ENCODE measurements around the gene SPATA24. TPM values are rescaled to one million over a fixed set of nuclear protein-coding genes. Genes with fewer than 3 reads are reported as not detected.

The SPATA24 gene
- polyA plus RNA-seq, 1 donor from 2014 or later = 6.7 TPM

DNA sequence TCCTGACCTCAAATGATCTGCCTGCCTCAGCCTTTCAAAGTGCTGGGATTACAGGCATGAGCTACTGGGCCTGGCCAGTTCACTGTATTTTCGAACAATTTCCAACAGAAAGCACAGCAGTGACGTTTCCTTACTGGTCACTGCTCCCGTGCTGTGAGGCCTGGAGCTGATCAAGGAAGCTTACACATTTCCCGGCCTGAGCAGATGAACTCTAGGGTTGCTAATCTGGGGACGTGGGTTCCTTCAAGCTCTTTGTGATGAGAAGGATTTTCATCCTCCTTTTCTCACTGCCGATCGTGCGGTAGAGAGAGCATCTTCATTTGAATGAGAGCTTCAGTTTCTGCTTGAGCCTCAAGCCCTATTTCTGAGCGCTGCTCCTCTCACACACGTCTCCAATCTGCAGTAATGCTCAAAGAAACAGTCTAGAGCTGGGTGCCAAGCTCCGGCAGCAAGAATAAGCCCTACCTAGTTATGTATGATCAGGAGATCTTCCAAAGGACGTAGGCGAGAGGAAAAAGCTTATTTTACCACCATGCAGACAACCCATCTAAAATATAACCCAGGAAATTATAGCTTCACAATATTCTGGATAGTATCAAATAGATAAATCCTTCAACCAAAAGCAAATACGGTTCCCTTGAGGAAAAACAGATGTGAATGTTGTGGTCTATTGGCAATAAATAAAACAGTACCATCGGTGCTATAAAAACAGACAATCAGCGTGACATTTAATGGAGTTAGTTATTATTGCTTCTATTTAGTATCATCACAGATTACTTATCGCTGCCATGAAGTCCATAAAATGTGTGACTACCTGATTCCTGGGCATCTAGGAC lies 7.3 kb upstream of the SPATA24 start:
- Histone ChIP-seq H3K4me3 (ENCODE audit: low read length) (no peak overlapping the region), H3K79me2 (replicated peaks; ENCODE audit: insufficient read depth, low read length) (no peaks in the 10 kb centered on the region), H3K9ac (ENCODE audit: low read length) (no peak overlapping the region), H3K9me2 (ENCODE audit: insufficient read depth, low read length) (no peaks in the 10 kb centered on the region), H3K4me2 (ENCODE audit: low read length) (no peak overlapping the region), H3K36me3 (ENCODE audit: insufficient read depth, low read length) (no peaks in the 10 kb centered on the region), H4K20me1 (ENCODE audit: insufficient read depth) (no peaks in the 10 kb centered on the region), H3K9me3 (ENCODE audit: low read length) (no peaks in the 10 kb centered on the region), H3F3A (ENCODE audit: insufficient read depth, low read length, poor library complexity, severe bottlenecking) (no peaks in the 10 kb centered on the region), H3K27me3 (ENCODE audit: insufficient read depth, low read depth, low read length) (no peaks in the 10 kb centered on the region), H3K27ac (ENCODE audit: low read length) (no peak overlapping the region), H2AFZ (ENCODE audit: low read depth, low read length) (no peak overlapping the region)
- TF ChIP-seq MXI1 (conservative IDR thresholded peaks at IDR 0.05; ENCODE audit: poor library complexity, severe bottlenecking) (no peak), REST (IDR thresholded peaks at IDR 0.05; ENCODE audit: borderline replicate concordance) (no peak), EZH2 (IDR thresholded peaks at IDR 0.05; ENCODE audit: borderline replicate concordance, insufficient read depth, low read length, poor library complexity, severe bottlenecking) (no peak), POLR2AphosphoS5 (IDR thresholded peaks at IDR 0.05) (no peak)
- TF ChIP-seq, protein P1, sequence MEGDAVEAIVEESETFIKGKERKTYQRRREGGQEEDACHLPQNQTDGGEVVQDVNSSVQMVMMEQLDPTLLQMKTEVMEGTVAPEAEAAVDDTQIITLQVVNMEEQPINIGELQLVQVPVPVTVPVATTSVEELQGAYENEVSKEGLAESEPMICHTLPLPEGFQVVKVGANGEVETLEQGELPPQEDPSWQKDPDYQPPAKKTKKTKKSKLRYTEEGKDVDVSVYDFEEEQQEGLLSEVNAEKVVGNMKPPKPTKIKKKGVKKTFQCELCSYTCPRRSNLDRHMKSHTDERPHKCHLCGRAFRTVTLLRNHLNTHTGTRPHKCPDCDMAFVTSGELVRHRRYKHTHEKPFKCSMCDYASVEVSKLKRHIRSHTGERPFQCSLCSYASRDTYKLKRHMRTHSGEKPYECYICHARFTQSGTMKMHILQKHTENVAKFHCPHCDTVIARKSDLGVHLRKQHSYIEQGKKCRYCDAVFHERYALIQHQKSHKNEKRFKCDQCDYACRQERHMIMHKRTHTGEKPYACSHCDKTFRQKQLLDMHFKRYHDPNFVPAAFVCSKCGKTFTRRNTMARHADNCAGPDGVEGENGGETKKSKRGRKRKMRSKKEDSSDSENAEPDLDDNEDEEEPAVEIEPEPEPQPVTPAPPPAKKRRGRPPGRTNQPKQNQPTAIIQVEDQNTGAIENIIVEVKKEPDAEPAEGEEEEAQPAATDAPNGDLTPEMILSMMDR (IDR thresholded peaks at IDR 0.05; ENCODE audit: poor library complexity, severe bottlenecking) = no peak

- no peaks in the 10 kb centered on the region for H3K27me3 ChIP-seq (ENCODE audit: insufficient read depth, low read depth, low read length)
- H3K9me2 ChIP-seq (ENCODE audit: insufficient read depth, low read length) = no peaks in the 10 kb centered on the region
- no peaks in the 10 kb centered on the region for H3K9me3 ChIP-seq (ENCODE audit: low read length)
- no peak overlapping the region for H3K4me3 ChIP-seq (ENCODE audit: low read length)
- TF ChIP-seq, protein P1 (IDR thresholded peaks at IDR 0.05; ENCODE audit: poor library complexity, severe bottlenecking) = no peak
- TF ChIP-seq REST (IDR thresholded peaks at IDR 0.05; ENCODE audit: borderline replicate concordance) = no peak
- no peak for TF ChIP-seq EP300 (conservative IDR thresholded peaks at IDR 0.05; ENCODE audit: poor library complexity, severe bottlenecking)
- no peak for TF ChIP-seq EZH2 (IDR thresholded peaks at IDR 0.05; ENCODE audit: borderline replicate concordance, insufficient read depth, low read length, poor library complexity, severe bottlenecking)
- no peak for TF ChIP-seq TAF1 (IDR thresholded peaks at IDR 0.05; ENCODE audit: low read depth)
- TF ChIP-seq MXI1 (conservative IDR thresholded peaks at IDR 0.05; ENCODE audit: poor library complexity, severe bottlenecking) = no peak
- TF ChIP-seq RAD21 (conservative IDR thresholded peaks at IDR 0.05) = no peak
- no peak for TF ChIP-seq POLR2AphosphoS5 (IDR thresholded peaks at IDR 0.05)
- no peak for TF ChIP-seq SMC3 (conservative IDR thresholded peaks at IDR 0.05; ENCODE audit: poor library complexity)
- H3K27ac ChIP-seq (ENCODE audit: low read length) = no peak overlapping the region
- H3K79me2 ChIP-seq (replicated peaks; ENCODE audit: insufficient read depth, low read length) = no peaks in the 10 kb centered on the region
- no peaks in the 10 kb centered on the region for H3K36me3 ChIP-seq (ENCODE audit: insufficient read depth, low read length)
- no peaks in the 10 kb centered on the region for H4K20me1 ChIP-seq (ENCODE audit: insufficient read depth)
- no peaks in the 10 kb centered on the region for H3F3A ChIP-seq (ENCODE audit: insufficient read depth, low read length, poor library complexity, severe bottlenecking)
- H2AFZ ChIP-seq (ENCODE audit: low read depth, low read length) = no peak overlapping the region
- H3K4me2 ChIP-seq (ENCODE audit: low read length) = no peak overlapping the region
- no peak overlapping the region for H3K9ac ChIP-seq (ENCODE audit: low read length)
Measured at GRCh38 chr5:139410121-139410992, 6.5 kb upstream of the SPATA24 start.

Measured in neural cell (in vitro differentiated cells).